AG10803 (cell line): ENCODE results near the gene VSIG10L.

Experiments used
- DNase-seq: peaks from one replicate; pipeline ENCODE4 v3.0.0; 2010; ENCODE audit warnings: low read depth
- H3K4me3 ChIP-seq: 2 replicates; pipeline ENCODE4 v1.5.1; 2011; ENCODE audit warnings: mild to moderate bottlenecking, low read length, control low read depth
- TF ChIP-seq, protein P1 (sequence below): conservative IDR thresholded peaks from 2 replicates; pipeline ENCODE4 v1.5.1; 2011; ENCODE audit warnings: mild to moderate bottlenecking, low read length, control low read depth, inconsistent platforms

VSIG10L gene

DNA sequence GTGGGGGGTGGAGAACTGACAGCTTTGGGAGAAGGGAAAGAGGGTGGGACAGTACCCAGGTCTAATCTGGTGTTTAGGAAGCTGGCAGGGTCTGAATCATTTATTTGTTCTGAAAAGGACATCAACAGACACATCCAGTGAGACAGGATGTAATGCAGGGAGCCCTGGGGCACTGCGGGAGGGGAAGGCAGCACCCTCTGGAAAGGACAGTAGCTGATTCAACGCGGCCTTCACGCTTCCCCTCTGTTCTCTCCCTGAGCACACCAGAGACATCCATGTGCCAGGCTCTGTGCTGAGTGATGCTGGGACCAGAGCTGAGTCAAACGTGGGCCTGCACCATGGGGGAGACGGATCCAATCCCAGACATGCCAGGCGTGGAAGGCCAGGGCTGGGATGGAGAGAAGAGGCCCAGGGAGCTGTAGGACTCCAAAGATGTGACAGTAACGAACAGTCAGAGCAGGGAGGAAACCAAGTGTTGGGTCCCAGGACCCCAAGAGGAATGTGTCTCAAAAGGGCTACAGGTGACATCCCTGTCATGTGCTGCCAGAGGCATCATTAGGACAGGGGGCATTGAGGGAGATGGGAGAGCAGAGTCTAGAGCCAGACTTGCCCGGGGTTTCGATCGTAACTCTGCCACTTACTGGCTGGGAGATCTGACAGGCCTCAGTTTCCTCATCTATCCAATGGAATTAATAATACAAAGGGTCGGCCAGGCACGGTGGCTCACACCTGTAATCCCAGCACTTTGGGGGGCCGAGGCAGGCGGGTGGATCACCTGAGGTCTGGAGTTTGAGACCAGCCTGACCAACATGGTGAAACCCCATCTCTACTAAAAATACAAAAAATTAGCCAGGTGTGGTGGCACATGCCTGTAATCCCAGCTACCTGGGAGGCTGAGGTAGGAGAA is 22.5 kb upstream of the VSIG10L start:
- H3K4me3 ChIP-seq = no peak overlapping the region
- no peak for DNase-seq
- TF ChIP-seq, protein P1, sequence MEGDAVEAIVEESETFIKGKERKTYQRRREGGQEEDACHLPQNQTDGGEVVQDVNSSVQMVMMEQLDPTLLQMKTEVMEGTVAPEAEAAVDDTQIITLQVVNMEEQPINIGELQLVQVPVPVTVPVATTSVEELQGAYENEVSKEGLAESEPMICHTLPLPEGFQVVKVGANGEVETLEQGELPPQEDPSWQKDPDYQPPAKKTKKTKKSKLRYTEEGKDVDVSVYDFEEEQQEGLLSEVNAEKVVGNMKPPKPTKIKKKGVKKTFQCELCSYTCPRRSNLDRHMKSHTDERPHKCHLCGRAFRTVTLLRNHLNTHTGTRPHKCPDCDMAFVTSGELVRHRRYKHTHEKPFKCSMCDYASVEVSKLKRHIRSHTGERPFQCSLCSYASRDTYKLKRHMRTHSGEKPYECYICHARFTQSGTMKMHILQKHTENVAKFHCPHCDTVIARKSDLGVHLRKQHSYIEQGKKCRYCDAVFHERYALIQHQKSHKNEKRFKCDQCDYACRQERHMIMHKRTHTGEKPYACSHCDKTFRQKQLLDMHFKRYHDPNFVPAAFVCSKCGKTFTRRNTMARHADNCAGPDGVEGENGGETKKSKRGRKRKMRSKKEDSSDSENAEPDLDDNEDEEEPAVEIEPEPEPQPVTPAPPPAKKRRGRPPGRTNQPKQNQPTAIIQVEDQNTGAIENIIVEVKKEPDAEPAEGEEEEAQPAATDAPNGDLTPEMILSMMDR = no peak

DNA sequence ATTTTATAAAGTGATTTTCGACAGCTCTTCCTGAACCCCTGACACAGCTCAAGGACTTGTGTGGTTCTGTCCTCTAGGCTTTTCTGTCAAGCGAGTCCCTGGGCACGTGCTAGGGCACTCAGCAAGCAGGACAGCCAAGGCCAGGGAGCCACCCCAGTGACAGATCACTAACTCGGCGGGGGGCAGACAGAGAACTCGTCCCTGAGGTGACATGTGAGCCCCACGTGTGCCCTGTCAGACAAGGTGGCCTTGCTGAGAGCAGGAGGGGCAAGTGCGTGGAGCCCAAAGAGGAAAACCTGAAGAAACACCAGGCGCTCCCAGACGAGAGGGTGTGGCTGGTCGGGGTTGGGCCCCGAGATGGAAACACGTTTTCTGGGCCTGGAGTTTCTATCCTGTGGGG is 19.3 kb upstream of the VSIG10L start:
- DNase-seq = no peak
- H3K4me3 ChIP-seq = no peak overlapping the region
- TF ChIP-seq, protein P1 = no peak

DNA sequence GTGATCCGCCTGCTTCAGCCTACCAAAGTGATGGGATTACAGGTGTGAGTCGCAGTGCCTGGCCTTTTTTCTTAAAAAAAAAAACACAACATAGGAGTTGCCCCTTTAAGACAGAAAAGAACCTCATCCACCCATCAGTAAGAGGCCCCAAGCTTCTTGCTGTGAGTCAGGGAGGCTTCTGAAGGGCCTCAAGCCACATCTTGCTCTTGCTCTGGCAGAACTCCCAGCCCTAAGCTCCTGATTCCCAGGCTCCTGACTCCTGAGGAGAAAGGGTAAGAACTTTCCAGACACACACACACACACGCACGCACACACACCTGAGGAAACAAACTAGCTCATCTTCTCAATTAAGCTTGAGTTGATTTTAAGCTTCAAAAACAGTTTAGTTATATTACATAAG is 17.4 kb upstream of the VSIG10L start:
- DNase-seq = peak; percentile 90
- TF ChIP-seq, protein P1 = no peak
- H3K4me3 ChIP-seq = no peak overlapping the region

DNA sequence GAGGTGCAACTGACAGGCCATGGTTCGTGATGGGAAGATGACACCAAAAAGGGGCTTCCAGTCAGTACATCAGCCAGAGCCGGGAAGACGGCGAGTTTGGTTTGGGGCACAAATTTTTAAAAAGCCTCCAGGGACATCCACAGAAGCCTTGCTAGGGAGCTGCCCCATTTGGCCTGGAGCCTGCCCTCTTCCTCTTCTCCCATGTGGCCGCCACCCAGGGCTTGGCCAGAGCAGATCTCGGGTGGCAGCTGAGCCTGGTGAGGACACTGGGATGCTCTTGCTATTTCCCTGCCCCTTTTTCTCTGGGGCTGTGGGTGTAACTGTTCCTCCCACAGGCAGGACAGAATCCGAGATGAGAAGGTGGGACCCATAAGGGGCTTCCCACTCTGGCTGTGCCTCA is 16.0 kb upstream of the VSIG10L start:
- TF ChIP-seq, protein P1 = no peak
- H3K4me3 ChIP-seq = no peak overlapping the region
- no peak for DNase-seq

DNA sequence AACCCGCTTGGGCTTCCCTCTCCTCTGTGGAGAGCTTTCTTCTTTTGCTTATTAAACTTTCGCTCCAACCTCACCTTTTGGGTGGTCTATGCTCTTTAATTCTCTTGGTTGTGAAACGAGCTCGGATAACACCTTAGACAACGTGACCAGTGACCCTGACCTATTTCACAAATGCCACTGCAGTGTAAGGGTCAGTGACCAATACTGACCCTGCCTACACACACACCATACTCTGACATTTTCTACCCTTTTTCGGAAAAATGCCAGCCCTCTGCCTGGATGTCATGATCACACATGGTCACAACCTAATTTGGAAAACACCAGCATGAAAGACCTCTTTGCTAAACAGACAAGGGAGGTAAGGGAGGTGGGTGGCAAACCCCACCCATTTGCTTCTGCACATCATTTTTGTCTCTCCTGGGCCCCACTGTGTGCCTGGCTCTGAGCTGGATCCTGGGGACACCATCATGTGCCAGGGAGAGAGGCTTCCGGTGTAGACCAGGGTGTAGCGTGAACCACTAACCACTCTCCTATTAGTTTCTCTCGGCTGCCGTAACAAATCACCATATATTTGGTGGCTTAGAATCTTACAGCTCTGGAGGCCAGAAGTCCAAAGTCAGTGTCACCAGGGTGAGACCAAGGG is 14.3 kb upstream of the VSIG10L start:
- TF ChIP-seq, protein P1 = no peak
- DNase-seq = no peak
- H3K4me3 ChIP-seq = no peak overlapping the region

GRCh38 chr19:51354742-51355148 is 12.8 kb upstream of the VSIG10L start:
- no peak for DNase-seq
- TF ChIP-seq, protein P1 = no peak
- no peak overlapping the region for H3K4me3 ChIP-seq
